Panc1 (cell line): ENCODE data around the gene TMEM204. TPM values are rescaled to one million over a fixed set of nuclear protein-coding genes. Genes with fewer than 3 reads are reported as not detected.

Experiments used
- ATAC-seq: fragments of 200-7000 bp; cut with Tn5 transposase; 2 replicates; pipeline ENCODE4 v1.9.1; 2020; ENCODE audit warnings: mild to moderate bottlenecking, moderate library complexity
- BruUV-seq: library from RNA; stranded (reverse); fragments of 400-500 nt; replicated peaks from 2 replicates; lab custom pipeline; 2021; lab: Mats Ljungman, UMichigan
- CTCF ChIA-PET: fragments of 300-600 bp; sonication (Branson Sonifier 250); formaldehyde crosslinking; loops from one replicate; lab custom pipeline; 2022; ENCODE audit warnings: antibody characterized with exemption; lab: Charles Lee
- POLR2A ChIA-PET: fragments of 300-600 bp; sonication (Branson Sonifier 250); formaldehyde crosslinking; loops from one replicate; lab custom pipeline; 2022; ENCODE audit warnings: antibody characterized with exemption; lab: Charles Lee
- DNase-seq: peaks from one replicate; pipeline ENCODE4 v3.0.0-alpha.2; 2010; ENCODE audit warnings: low read depth, low spot score
- H3K27ac ChIP-seq: 2 replicates; pipeline ENCODE4 v1.5.1; 2011; ENCODE audit warnings: mild to moderate bottlenecking, low read length, inconsistent platforms
- H3K27me3 ChIP-seq: fragments of 200-500 bp; sonication (Bioruptor generic); 2 replicates; pipeline ENCODE4 v1.6.0; 2014; ENCODE audit warnings: low read length, inconsistent platforms; ENCODE audit not compliant: control insufficient read depth, insufficient read depth
- H3K36me3 ChIP-seq: fragments of 200-500 bp; sonication (Bioruptor generic); 2 replicates; pipeline ENCODE4 v1.5.1; 2014; ENCODE audit warnings: inconsistent platforms, mild to moderate bottlenecking, low read length, moderate library complexity; ENCODE audit not compliant: control insufficient read depth, insufficient read depth
- H3K4me1 ChIP-seq: 2 replicates; pipeline ENCODE4 v1.5.1; 2011; ENCODE audit warnings: inconsistent platforms, mild to moderate bottlenecking, low read length, moderate library complexity; ENCODE audit not compliant: control insufficient read depth, insufficient read depth
- H3K4me3 ChIP-seq, 2 experiments: 2 replicates each; pipeline ENCODE4 v1.5.1; 2011 to 2012; ENCODE audit warnings: low read depth in 2 of 2, low read length in 2 of 2, mild to moderate bottlenecking in 2 of 2, inconsistent platforms in 1 of 2, moderate library complexity in 1 of 2
- H3K9me3 ChIP-seq: fragments of 200-500 bp; sonication (Bioruptor generic); 2 replicates; pipeline ENCODE4 v1.5.1; 2014; ENCODE audit warnings: low read depth, mild to moderate bottlenecking, inconsistent platforms, low read length, moderate library complexity; ENCODE audit not compliant: control insufficient read depth, insufficient read depth
- POLR2AphosphoS5 ChIP-seq: IDR thresholded peaks from 2 replicates; pipeline ENCODE4 v1.6.1; 2012; ENCODE audit warnings: mild to moderate bottlenecking, low read depth, low read length, moderate library complexity
- SIN3A ChIP-seq: IDR thresholded peaks from 2 replicates; pipeline ENCODE4 v1.6.1; 2012; ENCODE audit warnings: low read depth, mild to moderate bottlenecking, low read length, moderate library complexity, borderline replicate concordance; ENCODE audit not compliant: insufficient read depth
- TCF7L2 ChIP-seq: IDR thresholded peaks from 2 replicates; pipeline ENCODE4 v1.6.1; 2011; ENCODE audit warnings: mild to moderate bottlenecking, low read depth, low read length, inconsistent platforms
- in situ Hi-C: cut with HindIII; loops from 2 replicates; pipeline ENCODE4 v1.10.0; 2016; ENCODE audit warnings: low sequenced_read_pairs, low pct_unique_long_range_greater_than_20kb
- intact Hi-C: fragments of 100-400 bp; cut with micrococcal nuclease; formaldehyde crosslinking; loops from one replicate; pipeline ENCODE4 v1.10.0; 2022; ENCODE audit not compliant: unreplicated experiment
- total RNA-seq: library from RNA; stranded (reverse); gene quantifications from one replicate; pipeline ENCODE4 v1.2.1, GENCODE V29; 2021; ENCODE audit not compliant: unreplicated experiment
- TF ChIP-seq, protein P1 (sequence below): fragments of 450-650 bp; IDR thresholded peaks from 2 replicates; pipeline ENCODE4 v1.5.1; 2017; ENCODE audit warnings: mild to moderate bottlenecking
- TF ChIP-seq, protein P2 (sequence below), 2 experiments: IDR thresholded peaks; 2 replicates each; pipeline ENCODE4 v1.6.1; 2011 to 2012; ENCODE audit warnings: low read depth in 2 of 2, control low read depth in 1 of 2, low read length in 1 of 2, mild to moderate bottlenecking in 1 of 2, moderate library complexity in 1 of 2; ENCODE audit not compliant: insufficient read depth in 1 of 2

TMEM204 gene
- total RNA-seq, 1 experiment from 2014 or later, result 0.13 TPM

DNA sequence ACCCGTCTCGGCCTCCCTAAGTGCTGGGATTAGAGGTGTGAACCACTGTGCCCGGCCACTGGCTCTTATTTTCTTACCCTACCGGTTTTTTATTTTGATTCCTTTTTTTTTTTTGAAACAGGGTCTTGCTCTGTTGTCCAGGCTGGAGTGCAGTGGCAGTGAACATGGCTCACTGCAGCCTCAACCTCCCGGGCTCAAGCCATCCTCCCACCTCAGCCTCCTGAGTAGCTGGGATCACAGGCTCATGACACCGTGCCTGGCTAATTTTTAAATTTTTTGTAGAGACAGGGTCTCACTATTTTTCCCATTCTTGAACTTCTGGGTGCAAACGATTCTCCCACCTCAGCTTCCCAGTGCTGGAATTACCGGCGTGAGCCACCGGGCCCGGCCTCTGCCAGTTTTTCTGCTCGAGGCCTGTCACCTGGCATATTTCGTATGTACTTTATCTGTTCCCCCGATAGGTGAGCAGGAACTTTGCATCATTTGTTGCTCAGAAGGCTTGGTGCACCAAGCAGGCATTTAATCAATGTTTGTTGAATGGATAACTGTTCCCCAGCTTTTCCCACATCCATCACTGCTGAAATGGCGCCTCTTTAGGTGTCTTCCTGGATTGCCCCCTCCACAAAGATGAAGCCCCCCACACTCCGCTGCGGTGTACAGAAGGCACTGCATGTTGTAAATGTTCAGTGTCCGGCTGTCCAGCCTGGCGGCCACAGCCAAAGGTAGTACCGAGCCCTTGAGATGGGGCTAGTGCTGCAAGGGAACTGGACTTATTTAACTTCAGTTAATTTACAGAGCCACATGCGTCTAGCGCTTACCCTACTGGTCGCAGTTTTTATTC lies 41.2 kb upstream of the TMEM204 start:
- no peaks in the 10 kb centered on the region for H3K27me3 ChIP-seq
- peaks cover 12% of the 10 kb centered on the region for H3K4me1 ChIP-seq
- no peaks in the 10 kb centered on the region for H3K9me3 ChIP-seq
- in situ Hi-C loops, result no loop called here
- peak overlapping the region; percentile 98 for H3K27ac ChIP-seq
- H3K36me3 ChIP-seq, result peaks cover 2% of the 10 kb centered on the region; the same call in 1 of the 2 replicates
- ChIA-PET POLR2A (interaction anchor here (0.5 kb wide), 1 partner anchor 69 kb away, joined by 3 read pairs; no protein-coding TSS in a partner anchor), CTCF (interaction anchor here (0.6 to 0.7 kb wide), 2 partner anchors 25 to 62 kb away, joined by 5 to 11 read pairs; no protein-coding TSS in a partner anchor)
- TF ChIP-seq TCF7L2, result no peak
- no peak for TF ChIP-seq POLR2AphosphoS5
- TF ChIP-seq SIN3A, result no peak
- TF ChIP-seq, protein P1, sequence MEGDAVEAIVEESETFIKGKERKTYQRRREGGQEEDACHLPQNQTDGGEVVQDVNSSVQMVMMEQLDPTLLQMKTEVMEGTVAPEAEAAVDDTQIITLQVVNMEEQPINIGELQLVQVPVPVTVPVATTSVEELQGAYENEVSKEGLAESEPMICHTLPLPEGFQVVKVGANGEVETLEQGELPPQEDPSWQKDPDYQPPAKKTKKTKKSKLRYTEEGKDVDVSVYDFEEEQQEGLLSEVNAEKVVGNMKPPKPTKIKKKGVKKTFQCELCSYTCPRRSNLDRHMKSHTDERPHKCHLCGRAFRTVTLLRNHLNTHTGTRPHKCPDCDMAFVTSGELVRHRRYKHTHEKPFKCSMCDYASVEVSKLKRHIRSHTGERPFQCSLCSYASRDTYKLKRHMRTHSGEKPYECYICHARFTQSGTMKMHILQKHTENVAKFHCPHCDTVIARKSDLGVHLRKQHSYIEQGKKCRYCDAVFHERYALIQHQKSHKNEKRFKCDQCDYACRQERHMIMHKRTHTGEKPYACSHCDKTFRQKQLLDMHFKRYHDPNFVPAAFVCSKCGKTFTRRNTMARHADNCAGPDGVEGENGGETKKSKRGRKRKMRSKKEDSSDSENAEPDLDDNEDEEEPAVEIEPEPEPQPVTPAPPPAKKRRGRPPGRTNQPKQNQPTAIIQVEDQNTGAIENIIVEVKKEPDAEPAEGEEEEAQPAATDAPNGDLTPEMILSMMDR, result no peak
- TF ChIP-seq, protein P2, sequence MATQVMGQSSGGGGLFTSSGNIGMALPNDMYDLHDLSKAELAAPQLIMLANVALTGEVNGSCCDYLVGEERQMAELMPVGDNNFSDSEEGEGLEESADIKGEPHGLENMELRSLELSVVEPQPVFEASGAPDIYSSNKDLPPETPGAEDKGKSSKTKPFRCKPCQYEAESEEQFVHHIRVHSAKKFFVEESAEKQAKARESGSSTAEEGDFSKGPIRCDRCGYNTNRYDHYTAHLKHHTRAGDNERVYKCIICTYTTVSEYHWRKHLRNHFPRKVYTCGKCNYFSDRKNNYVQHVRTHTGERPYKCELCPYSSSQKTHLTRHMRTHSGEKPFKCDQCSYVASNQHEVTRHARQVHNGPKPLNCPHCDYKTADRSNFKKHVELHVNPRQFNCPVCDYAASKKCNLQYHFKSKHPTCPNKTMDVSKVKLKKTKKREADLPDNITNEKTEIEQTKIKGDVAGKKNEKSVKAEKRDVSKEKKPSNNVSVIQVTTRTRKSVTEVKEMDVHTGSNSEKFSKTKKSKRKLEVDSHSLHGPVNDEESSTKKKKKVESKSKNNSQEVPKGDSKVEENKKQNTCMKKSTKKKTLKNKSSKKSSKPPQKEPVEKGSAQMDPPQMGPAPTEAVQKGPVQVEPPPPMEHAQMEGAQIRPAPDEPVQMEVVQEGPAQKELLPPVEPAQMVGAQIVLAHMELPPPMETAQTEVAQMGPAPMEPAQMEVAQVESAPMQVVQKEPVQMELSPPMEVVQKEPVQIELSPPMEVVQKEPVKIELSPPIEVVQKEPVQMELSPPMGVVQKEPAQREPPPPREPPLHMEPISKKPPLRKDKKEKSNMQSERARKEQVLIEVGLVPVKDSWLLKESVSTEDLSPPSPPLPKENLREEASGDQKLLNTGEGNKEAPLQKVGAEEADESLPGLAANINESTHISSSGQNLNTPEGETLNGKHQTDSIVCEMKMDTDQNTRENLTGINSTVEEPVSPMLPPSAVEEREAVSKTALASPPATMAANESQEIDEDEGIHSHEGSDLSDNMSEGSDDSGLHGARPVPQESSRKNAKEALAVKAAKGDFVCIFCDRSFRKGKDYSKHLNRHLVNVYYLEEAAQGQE (IDR thresholded peaks at IDR 0.05; ENCODE audit: insufficient read depth in 1 of 2, low read depth in 2 of 2, low read length in 1 of 2), result no peak
- no peak for ATAC-seq
- no peak for DNase-seq
- peak overlapping the region; percentile 78 to 86 for H3K4me3 ChIP-seq
- BruUV-seq, result TSS peak; percentile 81
- intact Hi-C loops, result no loop called here

DNA sequence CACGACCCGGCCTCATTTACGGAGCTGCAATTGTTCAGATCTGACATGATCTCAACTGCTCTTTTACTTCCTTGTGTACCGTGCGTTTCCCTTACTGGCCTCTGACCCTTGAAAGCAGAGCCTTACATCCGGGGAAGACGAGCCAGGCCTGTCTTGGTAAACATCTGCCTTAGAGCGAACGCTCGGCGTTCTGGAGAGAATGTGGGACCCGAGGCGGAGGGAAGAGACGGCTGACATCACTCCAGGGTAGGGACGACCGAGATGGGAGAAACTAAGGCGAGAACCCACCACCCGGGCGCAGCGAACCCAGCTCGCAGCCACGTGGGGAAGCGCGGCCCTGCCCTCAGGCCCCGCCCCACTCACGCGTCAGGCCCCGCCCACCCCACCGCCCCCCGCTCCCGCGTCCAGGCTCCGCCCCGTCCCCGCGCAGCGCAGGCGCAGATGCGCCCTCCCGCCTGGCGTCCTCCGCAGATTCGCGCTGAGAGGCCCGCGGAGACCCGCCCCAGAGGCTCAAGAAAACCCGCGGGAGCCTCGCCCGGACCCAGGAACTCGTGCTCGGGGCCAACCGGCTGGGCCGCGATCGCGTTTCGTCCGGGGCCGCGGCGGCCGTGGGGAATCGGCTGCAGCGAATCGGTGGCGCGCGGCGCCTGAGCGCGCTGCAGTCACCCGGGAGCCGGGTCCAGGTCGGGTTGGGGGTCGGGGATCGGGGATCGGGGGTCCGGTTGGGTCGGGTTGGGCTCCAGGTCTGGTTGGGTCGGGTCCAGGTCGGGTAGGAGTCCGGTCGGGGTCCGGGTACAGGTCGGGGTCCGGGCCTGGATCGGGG lies 40.3 kb upstream of the TMEM204 start, which contains the start of gene TELO2:
Gene TELO2, plus strand, starts transcription at position 438 of the 823 bp plus-strand sequence. CDS start 922 bp downstream, outside the sequence.
- ChIA-PET CTCF (interaction anchor here (0.6 kb wide), 2 partner anchors 24 to 69 kb away, joined by 5 read pairs; no protein-coding TSS in a partner anchor), POLR2A (interaction anchor here (0.6 kb wide), 1 partner anchor 20 kb away, joined by 14 read pairs; no protein-coding TSS in a partner anchor)
- DNase-seq (peak; percentile 71), ATAC-seq (peak; percentile 86)
- intact Hi-C loops, result no loop called here
- in situ Hi-C loops, result no loop called here
- TF ChIP-seq, protein P2 (IDR thresholded peaks at IDR 0.05; ENCODE audit: insufficient read depth in 1 of 2, low read depth in 2 of 2, low read length in 1 of 2), result no peak
- TF ChIP-seq SIN3A, result peak; percentile 61; the same call in 1 of the 2 replicates
- TF ChIP-seq, protein P1, result no peak
- Histone ChIP-seq H3K27me3 (no peaks in the 10 kb centered on the region), H3K9me3 (no peaks in the 10 kb centered on the region), H3K4me3 (peak within 1 kb of the TSS; percentile 78 to 86), H3K36me3 (peaks cover 2% of the 10 kb centered on the region; the same call in 1 of the 2 replicates), H3K4me1 (peaks cover 12% of the 10 kb centered on the region), H3K27ac (peak within 1 kb of the TSS; percentile 98)
- no TSS peak for BruUV-seq
